Astrocyte (in vitro differentiated cells and primary cell): ENCODE data around the gene PPP6R1.

Experiments used
- CTCF ChIP-seq: IDR thresholded peaks from 2 replicates; pipeline ENCODE4 v1.5.1; 2011; ENCODE audit warnings: low read depth, mild to moderate bottlenecking, inconsistent platforms, low read length, moderate library complexity; ENCODE audit not compliant: insufficient read depth
- EZH2 ChIP-seq: IDR thresholded peaks from 2 replicates; pipeline ENCODE4 v1.6.1; 2012; ENCODE audit warnings: mild to moderate bottlenecking, low read length, inconsistent platforms; ENCODE audit not compliant: insufficient read depth

GRCh38 chr19:55259540-55260210 lies 858 bp upstream of the PPP6R1 start:
- TF ChIP-seq CTCF (no peak), EZH2 (no peak)
